Common myeloid progenitor, CD34-positive (primary cell): ENCODE data around the gene TTYH3.
"Not testable (repeated sequence)": the region's sequence is repeated elsewhere in the genome, so short reads cannot be mapped to it uniquely, and the experiment has no call there.

Source experiments
- CTCF ChIA-PET: fragments of 350-600 bp; sonication (Branson Sonifier 250); formaldehyde crosslinking; loops from one replicate; lab custom pipeline; 2021; ENCODE audit warnings: antibody characterized with exemption; lab: Charles Lee
- POLR2A ChIA-PET: fragments of 350-600 bp; sonication (Branson Sonifier 250); formaldehyde crosslinking; loops from one replicate; lab custom pipeline; 2021; ENCODE audit warnings: antibody characterized with exemption; lab: Charles Lee
- DNase-seq, 3 donors: peaks; one replicate each; pipeline versions ENCODE4 v3.0.0 to v3.0.0-alpha.2; 2013
- H3K27ac ChIP-seq, 2 experiments: 1 replicate in 1 of 2; 2 replicates in 1 of 2; pipeline ENCODE4 v1.7.0; 2013; ENCODE audit warnings: inconsistent platforms in 2 of 2, low read length in 2 of 2, mild to moderate bottlenecking in 2 of 2, low read depth in 1 of 2, moderate library complexity in 1 of 2; ENCODE audit not compliant: severe bottlenecking in 2 of 2, insufficient read depth in 1 of 2, poor library complexity in 1 of 2
- H3K27me3 ChIP-seq, 5 experiments: replicated peaks in 2 of 5; 1 replicate in 3 of 5; 2 replicates in 2 of 5; pipeline versions ENCODE4 v1.6.1 to v1.7.0; 2013; ENCODE audit warnings: low read length in 4 of 5, mild to moderate bottlenecking in 2 of 5, moderate library complexity in 2 of 5, inconsistent platforms in 1 of 5; ENCODE audit not compliant: insufficient read depth in 5 of 5, control insufficient read depth in 4 of 5
- H3K36me3 ChIP-seq, 4 experiments: 1 replicate in 2 of 4; 2 replicates in 2 of 4; pipeline versions ENCODE4 v1.6.1 to v1.7.0; 2013; ENCODE audit warnings: low read length in 3 of 4, control low read depth in 1 of 4, mild to moderate bottlenecking in 1 of 4; ENCODE audit not compliant: control insufficient read depth in 4 of 4, insufficient read depth in 4 of 4
- H3K4me1 ChIP-seq, 4 experiments: 1 replicate in 3 of 4; 2 replicates in 1 of 4; pipeline versions ENCODE4 v1.6.1 to v1.7.1; 2013; ENCODE audit warnings: low read length in 3 of 4, mild to moderate bottlenecking in 3 of 4, control low read depth in 1 of 4, inconsistent platforms in 1 of 4, moderate library complexity in 1 of 4; ENCODE audit not compliant: control insufficient read depth in 4 of 4, insufficient read depth in 4 of 4; ENCODE audit errors: control extremely low read depth in 1 of 4
- H3K4me3 ChIP-seq, 7 experiments: 1 replicate in 4 of 7; 2 replicates in 3 of 7; pipeline versions ENCODE4 v1.5.1 to v1.7.0; 2013; ENCODE audit warnings: mild to moderate bottlenecking in 7 of 7, low read length in 6 of 7, moderate library complexity in 6 of 7, inconsistent platforms in 2 of 7, low read depth in 2 of 7, control low read depth in 1 of 7; ENCODE audit not compliant: insufficient read depth in 4 of 7, control insufficient read depth in 1 of 7; ENCODE audit errors: extremely low read depth in 1 of 7
- H3K9me3 ChIP-seq, 5 experiments: 1 replicate in 4 of 5; 2 replicates in 1 of 5; pipeline versions ENCODE4 v1.6.1 to v1.7.1; 2013; ENCODE audit warnings: low read length in 4 of 5, mild to moderate bottlenecking in 2 of 5, inconsistent platforms in 1 of 5, low read depth in 1 of 5, moderate library complexity in 1 of 5; ENCODE audit not compliant: control insufficient read depth in 4 of 5, insufficient read depth in 2 of 5; ENCODE audit errors: control extremely low read depth in 1 of 5
- WGBS: methylation state at CpG from one replicate; pipeline ENCODE4 v1.1.5; 2013; ENCODE audit not compliant: insufficient coverage; 5-methylcytosine and 5-hydroxymethylcytosine counted together

Gene TTYH3

GRCh38 chr7:2679135-2680127, 47.6 kb downstream of the TTYH3 start:
- H3K9me3 ChIP-seq, POLR2A ChIA-PET, H3K27me3 ChIP-seq, H3K4me3 ChIP-seq, H3K27ac ChIP-seq, H3K4me1 ChIP-seq, H3K36me3 ChIP-seq, DNase-seq: not testable (repeated sequence)
- CTCF ChIA-PET = interaction anchor here (0.7 to 5.1 kb wide), 10 partner anchors 8 to 228 kb away, joined by 3 to 64 read pairs (median 6); no protein-coding TSS in a partner anchor
- 91% methylated on average over 22 of the region's 64 CpGs for WGBS

GRCh38 chr7:2680256-2680655, 48.5 kb downstream of the TTYH3 start:
- ChIA-PET CTCF (interaction anchor here (0.7 to 5.1 kb wide), 15 partner anchors 9 to 231 kb away, joined by 3 to 64 read pairs (median 5); no protein-coding TSS in a partner anchor), POLR2A (no interaction called here)
- 95% methylated on average over 4 of the region's 13 CpGs for WGBS
- peaks cover 0 to 4% (median 1%) of the 10 kb centered on the region in 4 experiments for H3K4me1 ChIP-seq
- no peaks in the 10 kb centered on the region for H3K36me3 ChIP-seq
- no peak overlapping the region for H3K27ac ChIP-seq
- peaks cover 0 to 2% (median 0%) of the 10 kb centered on the region in 5 experiments for H3K9me3 ChIP-seq
- H3K27me3 ChIP-seq = no peaks in the 10 kb centered on the region
- H3K4me3 ChIP-seq = no peak overlapping the region
- no peak for DNase-seq

GRCh38 chr7:2680792-2681490, 49.2 kb downstream of the TTYH3 start:
- no peak overlapping the region for H3K4me3 ChIP-seq
- H3K27ac ChIP-seq = no peak overlapping the region
- no peaks in the 10 kb centered on the region for H3K9me3 ChIP-seq
- H3K27me3 ChIP-seq = peaks cover 0 to 2% (median 0%) of the 10 kb centered on the region in 5 experiments
- POLR2A ChIA-PET = no interaction called here
- peak; percentile 49 to 67 (median 60) for DNase-seq
- H3K4me1 ChIP-seq = peaks cover 0 to 4% (median 1%) of the 10 kb centered on the region in 4 experiments
- CTCF ChIA-PET = interaction anchor here (1.0 to 5.1 kb wide), 18 partner anchors 9 to 232 kb away, joined by 3 to 64 read pairs (median 6); no protein-coding TSS in a partner anchor
- WGBS = 56% methylated on average over 21 of the region's 27 CpGs
- no peaks in the 10 kb centered on the region for H3K36me3 ChIP-seq

GRCh38 chr7:2681929-2682799, 50.4 kb downstream of the TTYH3 start:
- no peaks in the 10 kb centered on the region for H3K36me3 ChIP-seq
- DNase-seq = no peak
- WGBS = 97% methylated on average over 22 of the region's 27 CpGs
- H3K27ac ChIP-seq = no peak overlapping the region
- H3K4me3 ChIP-seq = no peak overlapping the region
- H3K4me1 ChIP-seq = peaks cover 0 to 5% (median 1%) of the 10 kb centered on the region in 4 experiments
- peaks cover 0 to 10% (median under 1%) of the 10 kb centered on the region in 5 experiments for H3K27me3 ChIP-seq
- H3K9me3 ChIP-seq = no peaks in the 10 kb centered on the region
- ChIA-PET POLR2A (no interaction called here), CTCF (interaction anchor here (0.7 to 5.1 kb wide), 21 partner anchors 9 to 249 kb away, joined by 3 to 64 read pairs (median 4); no protein-coding TSS in a partner anchor)

- Histone ChIP-seq H3K27me3 (peaks cover 0 to 32% (median 13%) of the 10 kb centered on the region in 5 experiments), H3K36me3 (no peaks in the 10 kb centered on the region), H3K9me3 (no peaks in the 10 kb centered on the region), H3K4me3 (no peak overlapping the region), H3K4me1 (peaks cover 0 to 26% (median 22%) of the 10 kb centered on the region in 4 experiments), H3K27ac (no peak overlapping the region)
- POLR2A ChIA-PET = interaction anchor here (0.7 kb wide), 1 partner anchor 78 kb away, joined by 4 read pairs; no protein-coding TSS in a partner anchor
- WGBS = 97% methylated on average over 8 of the region's 11 CpGs
- CTCF ChIA-PET = interaction anchor here (1.0 to 1.8 kb wide), 5 partner anchors 11 to 25 kb away, joined by 4 to 7 read pairs (median 5); no protein-coding TSS in a partner anchor
- DNase-seq = no peak
Observed at GRCh38 chr7:2684501-2684900, 52.7 kb downstream of the TTYH3 start.

- POLR2A ChIA-PET = interaction anchor here (0.8 kb wide), 1 partner anchor 31 kb away, joined by 3 read pairs; no protein-coding TSS in a partner anchor
- no peak for DNase-seq
Observed at GRCh38 chr7:2686101-2686500, 54.3 kb downstream of the TTYH3 start.

More at GRCh38 chr7:2686101-2686500, 54.3 kb downstream of the TTYH3 start:
- Histone ChIP-seq H3K9me3 (no peaks in the 10 kb centered on the region), H3K36me3 (no peaks in the 10 kb centered on the region), H3K4me1 (peaks cover 0 to 36% (median 27%) of the 10 kb centered on the region in 4 experiments), H3K27me3 (peaks cover 0 to 44% (median 16%) of the 10 kb centered on the region in 5 experiments), H3K4me3 (no peak overlapping the region), H3K27ac (no peak overlapping the region)
- WGBS = 96% methylated on average over 11 of the region's 14 CpGs
- CTCF ChIA-PET = interaction anchor here (1.3 to 3.1 kb wide), 4 partner anchors 14 to 23 kb away, joined by 4 to 19 read pairs (median 5); no protein-coding TSS in a partner anchor
